ENCODE measurements around the gene PRLHR. TPM values are rescaled to one million over a fixed set of nuclear protein-coding genes. Genes with fewer than 3 reads are reported as not detected.

PRLHR gene
- polyA plus RNA-seq, 3 donors, result not detected

DNA sequence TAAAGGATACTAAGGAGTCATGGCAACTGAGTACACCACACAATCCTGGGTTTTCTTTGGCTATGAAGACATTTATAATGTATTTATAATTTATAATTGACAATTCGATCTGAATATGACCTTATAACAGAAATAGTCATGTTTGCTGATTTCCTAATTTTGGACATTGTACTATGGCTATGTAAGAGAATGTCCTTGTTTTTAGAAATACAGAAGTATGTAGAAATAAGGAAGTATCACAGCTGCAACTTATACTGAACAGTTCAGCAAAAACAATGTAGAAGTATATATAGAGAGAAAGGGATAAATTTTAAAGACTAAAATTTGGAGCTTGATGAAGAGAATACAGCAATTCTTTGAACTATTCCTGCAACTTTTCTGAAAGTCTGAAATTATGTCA is 32.6 kb downstream of the PRLHR start:
- peaks cover 15 to 20% of the 10 kb centered on the region in 2 donors for H3K4me1 ChIP-seq (ENCODE audit: control insufficient read depth in 1 of 2, insufficient read depth in 2 of 2, low read length in 2 of 2)
- peaks cover 0 to 6% of the 10 kb centered on the region in 2 donors for H3K9me3 ChIP-seq (replicated peaks in 1 of 2; ENCODE audit: control insufficient read depth in 1 of 2, insufficient read depth in 1 of 2, low read length in 2 of 2)
- Mint-ChIP-seq H3K27me3 (ENCODE audit: low read depth in 3 of 3) (peaks cover 4 to 8% (median 4%) of the 10 kb centered on the region in 3 donors), H3K27ac (peak overlapping the region in 3 of 7 donors; percentile 10 to 49 (median 35)), H3K4me1 (peaks cover 14% of the 10 kb centered on the region), H3K4me3 (no peak overlapping the region), H3K9me3 (peaks cover 3 to 10% (median 8%) of the 10 kb centered on the region in 7 donors), H3K36me3 (no peaks in the 10 kb centered on the region)
- H3K4me3 ChIP-seq (replicated peaks in 1 of 3; ENCODE audit: low read depth in 2 of 3, low read length in 3 of 3), result no peak overlapping the region
- no peak overlapping the region for H2AFZ ChIP-seq (ENCODE audit: insufficient read depth, low read depth, low read length, poor library complexity, severe bottlenecking)
- TF ChIP-seq, protein P1, sequence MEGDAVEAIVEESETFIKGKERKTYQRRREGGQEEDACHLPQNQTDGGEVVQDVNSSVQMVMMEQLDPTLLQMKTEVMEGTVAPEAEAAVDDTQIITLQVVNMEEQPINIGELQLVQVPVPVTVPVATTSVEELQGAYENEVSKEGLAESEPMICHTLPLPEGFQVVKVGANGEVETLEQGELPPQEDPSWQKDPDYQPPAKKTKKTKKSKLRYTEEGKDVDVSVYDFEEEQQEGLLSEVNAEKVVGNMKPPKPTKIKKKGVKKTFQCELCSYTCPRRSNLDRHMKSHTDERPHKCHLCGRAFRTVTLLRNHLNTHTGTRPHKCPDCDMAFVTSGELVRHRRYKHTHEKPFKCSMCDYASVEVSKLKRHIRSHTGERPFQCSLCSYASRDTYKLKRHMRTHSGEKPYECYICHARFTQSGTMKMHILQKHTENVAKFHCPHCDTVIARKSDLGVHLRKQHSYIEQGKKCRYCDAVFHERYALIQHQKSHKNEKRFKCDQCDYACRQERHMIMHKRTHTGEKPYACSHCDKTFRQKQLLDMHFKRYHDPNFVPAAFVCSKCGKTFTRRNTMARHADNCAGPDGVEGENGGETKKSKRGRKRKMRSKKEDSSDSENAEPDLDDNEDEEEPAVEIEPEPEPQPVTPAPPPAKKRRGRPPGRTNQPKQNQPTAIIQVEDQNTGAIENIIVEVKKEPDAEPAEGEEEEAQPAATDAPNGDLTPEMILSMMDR (IDR thresholded peaks at IDR 0.05), result no peak
- H4K20me1 ChIP-seq (ENCODE audit: insufficient read depth, low read length), result no peaks in the 10 kb centered on the region
- WGBS (ENCODE audit: insufficient coverage), result no CpG with 5 or more reads among the region's 1 CpG
- no peak overlapping the region for H3K9ac ChIP-seq (ENCODE audit: insufficient read depth, low read length, poor library complexity, severe bottlenecking)
- no peaks in the 10 kb centered on the region for H3K36me3 ChIP-seq (replicated peaks in 1 of 2; ENCODE audit: control insufficient read depth in 1 of 2, insufficient read depth in 2 of 2, low read length in 2 of 2)
- H3K79me2 ChIP-seq (ENCODE audit: insufficient read depth, low read length), result no peaks in the 10 kb centered on the region
- H3K4me2 ChIP-seq (replicated peaks; ENCODE audit: extremely low read depth, low read length, poor library complexity, severe bottlenecking), result peak overlapping the region; percentile 14
- intact Hi-C loops (cut with micrococcal nuclease), result loop anchor here (10.0 kb wide), 1 partner anchor 162 kb away; no protein-coding TSS in a partner anchor
- peak in 2 of 3 donors; percentile 31 to 38 for DNase-seq
- H3K27ac ChIP-seq (ENCODE audit: low read depth in 1 of 2, low read length in 2 of 2), result no peak overlapping the region
- H3K27me3 ChIP-seq (ENCODE audit: control insufficient read depth in 2 of 2, insufficient read depth in 2 of 2, low read length in 2 of 2), result peaks cover 3 to 4% of the 10 kb centered on the region in 2 donors

DNA sequence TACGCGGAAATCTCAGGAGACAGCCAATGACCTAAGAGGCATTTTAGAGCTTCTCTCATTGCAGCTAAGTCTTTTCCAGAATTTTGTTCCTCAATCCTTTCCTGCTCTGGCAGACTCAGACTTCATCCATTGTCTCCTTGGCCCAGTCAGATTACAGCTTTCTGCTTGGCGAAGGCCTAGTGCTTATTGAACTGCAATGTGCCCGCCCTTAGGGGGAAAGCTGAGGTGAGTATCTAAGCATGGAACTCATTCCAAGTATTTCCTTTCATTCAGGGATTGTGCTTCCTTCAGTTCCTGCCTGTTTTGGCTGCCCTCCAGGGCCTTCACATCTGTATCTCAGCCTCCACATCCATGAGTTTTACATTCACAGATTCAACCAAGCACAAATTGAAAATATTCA is 37.5 kb downstream of the PRLHR start:
- Mint-ChIP-seq H3K4me1 (peaks cover 5% of the 10 kb centered on the region), H3K9me3 (peaks cover 3 to 13% (median 10%) of the 10 kb centered on the region in 7 donors), H3K36me3 (no peaks in the 10 kb centered on the region), H3K27ac (no peak overlapping the region), H3K4me3 (no peak overlapping the region), H3K27me3 (ENCODE audit: low read depth in 3 of 3) (peaks cover 19 to 40% (median 29%) of the 10 kb centered on the region in 3 donors)
- Histone ChIP-seq H4K20me1 (ENCODE audit: insufficient read depth, low read length) (no peaks in the 10 kb centered on the region), H3K4me2 (replicated peaks; ENCODE audit: extremely low read depth, low read length, poor library complexity, severe bottlenecking) (no peak overlapping the region), H3K27ac (ENCODE audit: low read depth in 1 of 2, low read length in 2 of 2) (no peak overlapping the region), H3K79me2 (ENCODE audit: insufficient read depth, low read length) (no peaks in the 10 kb centered on the region), H3K4me1 (ENCODE audit: control insufficient read depth in 1 of 2, insufficient read depth in 2 of 2, low read length in 2 of 2) (peaks cover 1 to 3% of the 10 kb centered on the region in 2 donors), H3K4me3 (replicated peaks in 1 of 3; ENCODE audit: low read depth in 2 of 3, low read length in 3 of 3) (no peak overlapping the region), H3K9me3 (replicated peaks in 1 of 2; ENCODE audit: control insufficient read depth in 1 of 2, insufficient read depth in 1 of 2, low read length in 2 of 2) (peaks cover 0 to 6% of the 10 kb centered on the region in 2 donors), H2AFZ (ENCODE audit: insufficient read depth, low read depth, low read length, poor library complexity, severe bottlenecking) (no peak overlapping the region), H3K9ac (ENCODE audit: insufficient read depth, low read length, poor library complexity, severe bottlenecking) (no peak overlapping the region), H3K36me3 (replicated peaks in 1 of 2; ENCODE audit: control insufficient read depth in 1 of 2, insufficient read depth in 2 of 2, low read length in 2 of 2) (no peaks in the 10 kb centered on the region), H3K27me3 (ENCODE audit: control insufficient read depth in 2 of 2, insufficient read depth in 2 of 2, low read length in 2 of 2) (peaks cover 17 to 36% of the 10 kb centered on the region in 2 donors)
- TF ChIP-seq, protein P1 (IDR thresholded peaks at IDR 0.05), result no peak
- DNase-seq, result no peak
- intact Hi-C loops (cut with micrococcal nuclease), result no loop called here
- 50% methylated on average over 2 of the region's 4 CpGs for WGBS (ENCODE audit: insufficient coverage)
